H1 (cell line): ENCODE data around the gene PHOSPHO2. TPM values are rescaled to one million over a fixed set of nuclear protein-coding genes. Genes with fewer than 3 reads are reported as not detected.

Source experiments
- CTCF ChIA-PET: fragments of 300-600 bp; sonication (Branson Sonifier 250); formaldehyde crosslinking; loops from one replicate; lab custom pipeline; 2021; ENCODE audit not compliant: partially characterized antibody; lab: Charles Lee
- POLR2A ChIA-PET: fragments of 300-600 bp; sonication (Branson Sonifier 250); formaldehyde crosslinking; loops from one replicate; lab custom pipeline; 2021; ENCODE audit warnings: inconsistent platforms; ENCODE audit not compliant: partially characterized antibody; lab: Charles Lee
- DNase-seq, 2 experiments: peaks; one replicate each; pipeline versions ENCODE4 v3.0.0 to v3.0.0-alpha.2; 2010 to 2022; ENCODE audit warnings: low spot score in 2 of 2, low read depth in 1 of 2, mixed read lengths in 1 of 2
- FAIRE-seq: peaks from 2 replicates; lab custom pipeline; 2011; peaks lifted over from hg19 to GRCh38; lab: Jason Lieb, UNC
- H2AFZ ChIP-seq: 2 replicates; pipeline ENCODE4 v1.8.1; 2012; ENCODE audit warnings: low read length, inconsistent platforms
- H2AK5ac ChIP-seq: 2 replicates; pipeline ENCODE4 v1.6.1; 2013; ENCODE audit warnings: low read depth, low read length
- H2BK120ac ChIP-seq: replicated peaks from 2 replicates; pipeline ENCODE3; 2013; ENCODE audit warnings: low read depth, low read length, inconsistent platforms
- H2BK12ac ChIP-seq: 2 replicates; pipeline ENCODE4 v1.6.1; 2013; ENCODE audit warnings: low read depth, low read length
- H2BK15ac ChIP-seq: 2 replicates; pipeline ENCODE4 v1.6.1; 2013; ENCODE audit warnings: low read length
- H2BK20ac ChIP-seq: 2 replicates; pipeline ENCODE4 v1.6.1; 2013; ENCODE audit warnings: low read length
- H2BK5ac ChIP-seq: 2 replicates; pipeline ENCODE4 v1.6.1; 2013; ENCODE audit warnings: low read depth, low read length
- H3K14ac ChIP-seq: 2 replicates; pipeline ENCODE4 v1.6.1; 2013; ENCODE audit warnings: inconsistent platforms; ENCODE audit not compliant: insufficient read length
- H3K18ac ChIP-seq: 2 replicates; pipeline ENCODE4 v1.6.1; 2013; ENCODE audit warnings: low read length; ENCODE audit errors: extremely low read depth
- H3K23ac ChIP-seq: 2 replicates; pipeline ENCODE4 v1.6.1; 2013; ENCODE audit warnings: inconsistent platforms; ENCODE audit not compliant: insufficient read length
- H3K23me2 ChIP-seq: 2 replicates; pipeline ENCODE4 v1.6.1; 2013; ENCODE audit warnings: low read depth, low read length
- H3K27ac ChIP-seq: 2 replicates; pipeline ENCODE4 v1.6.1; 2011; ENCODE audit warnings: low read depth, low read length, inconsistent platforms
- H3K27me3 ChIP-seq, 4 experiments: replicated peaks in 1 of 4; 1 replicate in 1 of 4; 2 replicates in 3 of 4; pipeline versions ENCODE4 v1.6.1 to v1.8.1; 2011 to 2013; ENCODE audit warnings: low read length in 3 of 4, mild to moderate bottlenecking in 3 of 4, inconsistent platforms in 2 of 4, mixed read lengths in 2 of 4, moderate library complexity in 1 of 4; ENCODE audit not compliant: control insufficient read depth in 3 of 4, insufficient read depth in 3 of 4; ENCODE audit errors: extremely low read depth in 1 of 4
- H3K36me3 ChIP-seq, 4 experiments: 2 replicates each; pipeline versions ENCODE4 v1.6.1 to v1.8.1; 2011 to 2013; ENCODE audit warnings: mild to moderate bottlenecking in 4 of 4, low read length in 3 of 4, moderate library complexity in 2 of 4, control low read depth in 1 of 4, inconsistent platforms in 1 of 4; ENCODE audit not compliant: insufficient read depth in 4 of 4, control insufficient read depth in 2 of 4
- H3K4ac ChIP-seq: replicated peaks from 2 replicates; pipeline ENCODE3; 2013; ENCODE audit warnings: low read length, low read depth, mixed read lengths, inconsistent platforms; ENCODE audit not compliant: insufficient read length
- H3K4me1 ChIP-seq, 4 experiments: replicated peaks in 1 of 4; 1 replicate in 1 of 4; 2 replicates in 3 of 4; pipeline versions ENCODE4 v1.6.1 to v1.8.1; 2011 to 2013; ENCODE audit warnings: low read length in 3 of 4, inconsistent platforms in 2 of 4, mixed read lengths in 1 of 4; ENCODE audit not compliant: insufficient read depth in 4 of 4, control insufficient read depth in 3 of 4
- H3K4me2 ChIP-seq, 2 experiments: 2 replicates each; pipeline versions ENCODE4 v1.6.1 to v1.8.1; 2011 to 2013; ENCODE audit warnings: low read depth in 2 of 2, low read length in 2 of 2, control low read depth in 1 of 2, inconsistent platforms in 1 of 2, mild to moderate bottlenecking in 1 of 2; ENCODE audit not compliant: insufficient read depth in 1 of 2
- H3K4me3 ChIP-seq, 4 experiments: fragments of 200-600, 300-600 bp in 1 of 4; sonication (generic), shearing (Covaris generic), sonication (Bioruptor Twin) in 1 of 4; 2 replicates each; pipeline versions ENCODE4 v1.5.1 to v1.8.1; 2011 to 2016; ENCODE audit warnings: low read length in 4 of 4, low read depth in 3 of 4, control low read depth in 2 of 4, inconsistent platforms in 2 of 4, mild to moderate bottlenecking in 2 of 4, mixed read lengths in 1 of 4, moderate library complexity in 1 of 4; ENCODE audit not compliant: insufficient read depth in 2 of 4; ENCODE audit errors: extremely low read depth in 1 of 4
- H3K56ac ChIP-seq: replicated peaks from 2 replicates; pipeline ENCODE3; 2013; ENCODE audit warnings: low read depth, mild to moderate bottlenecking, mixed read lengths, low read length, inconsistent platforms; ENCODE audit not compliant: insufficient read length
- H3K79me1 ChIP-seq: 2 replicates; pipeline ENCODE4 v1.6.1; 2013; ENCODE audit warnings: low read depth, low read length, control low read depth
- H3K79me2 ChIP-seq, 2 experiments: 2 replicates each; pipeline versions ENCODE4 v1.6.1 to v1.8.1; 2012 to 2013; ENCODE audit warnings: low read length in 2 of 2, mild to moderate bottlenecking in 2 of 2, inconsistent platforms in 1 of 2; ENCODE audit not compliant: insufficient read depth in 2 of 2, control insufficient read depth in 1 of 2
- H3K9ac ChIP-seq, 4 experiments: replicated peaks in 1 of 4; 1 replicate in 1 of 4; 2 replicates in 3 of 4; pipeline versions ENCODE4 v1.6.1 to v1.8.1; 2011 to 2013; ENCODE audit warnings: low read depth in 3 of 4, low read length in 3 of 4, control low read depth in 2 of 4, mild to moderate bottlenecking in 2 of 4, moderate library complexity in 2 of 4, inconsistent platforms in 1 of 4; ENCODE audit errors: extremely low read depth in 1 of 4
- H3K9me3 ChIP-seq, 2 experiments: 2 replicates each; pipeline versions ENCODE4 v1.6.1 to v1.8.1; 2012 to 2013; ENCODE audit warnings: mild to moderate bottlenecking in 2 of 2, moderate library complexity in 2 of 2, control low read depth in 1 of 2, inconsistent platforms in 1 of 2, low read depth in 1 of 2, low read length in 1 of 2, mixed read lengths in 1 of 2; ENCODE audit not compliant: insufficient read depth in 2 of 2
- H4K20me1 ChIP-seq, 2 experiments: replicated peaks in 1 of 2; 2 replicates each; pipeline versions ENCODE3 to v1.8.1; 2011 to 2013; ENCODE audit warnings: inconsistent platforms in 2 of 2, low read length in 2 of 2, mild to moderate bottlenecking in 1 of 2; ENCODE audit not compliant: insufficient read depth in 2 of 2, control insufficient read depth in 1 of 2
- H4K5ac ChIP-seq: 2 replicates; pipeline ENCODE4 v1.6.1; 2013; ENCODE audit warnings: low read length, low read depth, mixed read lengths, inconsistent platforms; ENCODE audit not compliant: insufficient read length
- H4K8ac ChIP-seq: 2 replicates; pipeline ENCODE4 v1.8.0; 2013; ENCODE audit warnings: mild to moderate bottlenecking, moderate library complexity, low read length, inconsistent platforms; ENCODE audit not compliant: insufficient read depth; ENCODE audit errors: extremely low read depth
- H4K91ac ChIP-seq: replicated peaks from 2 replicates; pipeline ENCODE3; 2013; ENCODE audit warnings: low read length, mixed read lengths, inconsistent platforms; ENCODE audit not compliant: insufficient read length
- WGBS, 2 experiments: shearing (Covaris generic) in 1 of 2; methylation state at CpG; one replicate each; pipeline versions ENCODE4 v1.1.6 to v1.1.7; 2013 to 2015; ENCODE audit warnings: low lambda C conversion rate in 2 of 2, mixed read lengths in 2 of 2, inconsistent platforms in 1 of 2, low coverage in 1 of 2, missing lambda C conversion rate in 1 of 2; ENCODE audit not compliant: insufficient replicate concordance in 2 of 2, insufficient coverage in 1 of 2, insufficient read length in 1 of 2; ENCODE audit errors: extremely low coverage in 1 of 2, missing lambda C conversion rate in 1 of 2; 5-methylcytosine and 5-hydroxymethylcytosine counted together
- polyA plus RNA-seq, 7 experiments: library from polyadenylated mRNA; depleted of rRNA in 3 of 7; stranded (reverse) in 5 of 7; unstranded in 2 of 7; fragments of >200 nt in 5 of 7; fragments of 200-250 nt in 2 of 7; gene quantifications; 1 replicate in 5 of 7; 2 replicates in 1 of 7; 4 replicates in 1 of 7; pipeline versions ENCODE4 v1.2.1 to v1.2.3, GENCODE V29; 2011 to 2013; ENCODE audit warnings: missing spikeins in 2 of 7, mixed read lengths in 2 of 7
- total RNA-seq: library from RNA; stranded (reverse); fragmentation: NEBNext Ultra II Directional; extraction: Animal tissue kit (Norgen Biotek cat#: 25700); gene quantifications from 2 replicates; pipeline ENCODE4 v1.2.1, GENCODE V29; 2021
- TF ChIP-seq, protein P1 (sequence below): IDR thresholded peaks from 2 replicates; pipeline ENCODE4 v1.6.1; 2012; ENCODE audit warnings: low read length, inconsistent platforms

Gene PHOSPHO2
- total and polyA plus RNA-seq, 2 of the 8 experiments (the other 6 are each of a cell fraction or from before 2014, with no cell fraction given), result 2.4 to 8.5 TPM

DNA sequence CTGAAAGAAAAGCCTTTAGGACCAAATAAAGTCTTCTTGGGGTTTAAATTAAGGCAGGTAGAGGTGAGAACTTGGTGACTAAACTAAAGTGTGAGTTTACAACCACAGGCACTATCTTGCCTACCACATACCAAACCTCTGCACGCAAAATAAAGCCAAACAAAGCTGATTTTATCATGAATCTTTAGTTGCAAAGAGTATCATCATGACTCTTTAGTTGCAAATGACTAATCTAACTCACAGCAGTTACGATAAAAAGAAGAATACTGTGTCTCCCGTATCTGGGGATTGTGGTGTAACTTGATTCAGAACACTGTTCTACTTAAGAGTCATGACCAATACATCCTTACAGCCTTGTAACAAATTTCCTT is 11.2 kb upstream of the PHOSPHO2 start:
- H3K79me1 ChIP-seq, result no peaks in the 10 kb centered on the region
- no peak overlapping the region for H2AFZ ChIP-seq
- no peak overlapping the region for H3K4me2 ChIP-seq
- H3K9ac ChIP-seq, result no peak overlapping the region; a peak in 1 of 7 replicates
- no peak overlapping the region for H3K23ac ChIP-seq
- DNase-seq (no peak), FAIRE-seq (peak; percentile 52)
- H4K20me1 ChIP-seq, result no peaks in the 10 kb centered on the region
- 73% methylated on average over 3 of the region's 3 CpGs; no CpG with 5 or more reads in 1 of the 2 experiments for WGBS, 2 experiments
- no peak overlapping the region for H3K27ac ChIP-seq
- no peak overlapping the region for H3K56ac ChIP-seq
- H4K91ac ChIP-seq, result no peak overlapping the region
- peaks cover 0 to 5% (median under 1%) of the 10 kb centered on the region in 4 experiments; a peak in 2 of 7 replicates for H3K4me1 ChIP-seq
- no peak overlapping the region for H3K4ac ChIP-seq
- H4K8ac ChIP-seq, result no peak overlapping the region
- no peak overlapping the region for H2BK12ac ChIP-seq
- no peak overlapping the region for H2BK20ac ChIP-seq
- H2BK15ac ChIP-seq, result no peak overlapping the region
- H3K9me3 ChIP-seq, result peaks cover 0 to 2% of the 10 kb centered on the region in 2 experiments; a peak in 1 of 4 replicates
- no peaks in the 10 kb centered on the region for H3K36me3 ChIP-seq
- no peak overlapping the region for H3K18ac ChIP-seq
- TF ChIP-seq, protein P1, sequence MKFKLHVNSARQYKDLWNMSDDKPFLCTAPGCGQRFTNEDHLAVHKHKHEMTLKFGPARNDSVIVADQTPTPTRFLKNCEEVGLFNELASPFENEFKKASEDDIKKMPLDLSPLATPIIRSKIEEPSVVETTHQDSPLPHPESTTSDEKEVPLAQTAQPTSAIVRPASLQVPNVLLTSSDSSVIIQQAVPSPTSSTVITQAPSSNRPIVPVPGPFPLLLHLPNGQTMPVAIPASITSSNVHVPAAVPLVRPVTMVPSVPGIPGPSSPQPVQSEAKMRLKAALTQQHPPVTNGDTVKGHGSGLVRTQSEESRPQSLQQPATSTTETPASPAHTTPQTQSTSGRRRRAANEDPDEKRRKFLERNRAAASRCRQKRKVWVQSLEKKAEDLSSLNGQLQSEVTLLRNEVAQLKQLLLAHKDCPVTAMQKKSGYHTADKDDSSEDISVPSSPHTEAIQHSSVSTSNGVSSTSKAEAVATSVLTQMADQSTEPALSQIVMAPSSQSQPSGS, result no peak
- ChIA-PET POLR2A (interaction anchor here (1.7 kb wide), 1 partner anchor 11 kb away, joined by 5 read pairs; the partner anchor contains the start of genes CFAP210 and PHOSPHO2), CTCF (interaction anchor here (0.8 to 1.1 kb wide), 2 partner anchors 9 to 43 kb away, joined by 3 read pairs; no protein-coding TSS in a partner anchor)
- H2BK120ac ChIP-seq, result no peak overlapping the region
- no peak overlapping the region for H4K5ac ChIP-seq
- no peak overlapping the region for H2BK5ac ChIP-seq
- no peaks in the 10 kb centered on the region for H3K79me2 ChIP-seq
- H3K14ac ChIP-seq, result no peak overlapping the region
- no peaks in the 10 kb centered on the region; a peak in 1 of 7 replicates for H3K27me3 ChIP-seq
- no peak overlapping the region for H2AK5ac ChIP-seq
- no peaks in the 10 kb centered on the region for H3K23me2 ChIP-seq
- H3K4me3 ChIP-seq, result no peak overlapping the region
